GM18951 (cell line): ENCODE data around the gene TMEM120B.

Source experiments
- POLR2A ChIP-seq: IDR thresholded peaks from 4 replicates; pipeline ENCODE4 v1.6.1; 2011; ENCODE audit warnings: mild to moderate bottlenecking; ENCODE audit not compliant: insufficient read length, insufficient read depth; ENCODE audit errors: extremely low read depth
- in situ Hi-C: fragments of 300-500 bp; cut with MboI; formaldehyde crosslinking; loops from one replicate; pipeline ENCODE4 v1.12.0; 2022; ENCODE audit warnings: low sequenced_read_pairs, mixed read lengths, inconsistent platforms; ENCODE audit not compliant: unreplicated experiment

The TMEM120B gene

DNA sequence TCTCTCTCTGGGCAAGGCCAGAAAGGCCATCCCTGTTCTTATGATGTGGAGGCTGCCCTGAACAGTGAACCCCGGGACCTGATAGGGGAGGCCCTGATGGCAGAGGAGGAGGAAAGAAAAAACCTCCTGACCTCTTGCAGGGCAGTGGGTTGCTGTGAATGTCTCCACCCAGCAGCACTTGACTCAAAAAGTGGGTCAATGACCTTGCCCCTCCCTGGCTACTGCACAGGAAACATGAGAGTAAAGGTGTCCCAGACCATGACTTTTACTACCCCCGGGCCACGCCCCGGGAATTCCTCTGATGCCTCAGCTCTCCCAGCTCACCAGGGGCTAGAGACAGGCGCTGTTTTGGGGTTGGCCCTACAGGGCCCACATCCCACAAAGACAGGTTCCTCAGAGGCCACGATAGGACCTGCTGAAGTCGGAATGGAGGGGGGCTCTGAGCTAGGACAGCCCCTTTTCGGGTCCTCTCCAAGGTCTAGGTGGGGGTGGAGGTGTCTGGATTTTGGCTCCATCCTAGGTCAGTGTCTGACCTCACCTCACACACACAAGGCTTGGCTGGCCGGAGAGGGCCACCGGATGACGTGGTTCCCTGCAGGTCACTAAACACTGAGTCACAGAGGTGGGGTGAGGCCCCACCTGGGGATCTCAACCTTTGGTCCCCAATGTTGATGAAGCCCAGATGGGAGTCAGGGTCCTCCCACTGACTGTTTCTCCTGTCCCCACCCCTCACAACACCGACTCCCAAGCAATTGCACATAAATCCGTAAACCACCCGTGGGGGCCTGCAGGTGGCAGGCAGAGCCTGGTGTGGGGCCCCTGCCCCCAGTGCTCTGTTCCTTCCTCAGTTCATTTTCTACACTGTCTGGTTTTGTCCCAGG lies 79.4 kb downstream of the TMEM120B start:
- in situ Hi-C loops: loop anchor here (5.0 kb wide), 1 partner anchor 100 kb away; no protein-coding TSS in a partner anchor
- TF ChIP-seq POLR2A: no peak

DNA sequence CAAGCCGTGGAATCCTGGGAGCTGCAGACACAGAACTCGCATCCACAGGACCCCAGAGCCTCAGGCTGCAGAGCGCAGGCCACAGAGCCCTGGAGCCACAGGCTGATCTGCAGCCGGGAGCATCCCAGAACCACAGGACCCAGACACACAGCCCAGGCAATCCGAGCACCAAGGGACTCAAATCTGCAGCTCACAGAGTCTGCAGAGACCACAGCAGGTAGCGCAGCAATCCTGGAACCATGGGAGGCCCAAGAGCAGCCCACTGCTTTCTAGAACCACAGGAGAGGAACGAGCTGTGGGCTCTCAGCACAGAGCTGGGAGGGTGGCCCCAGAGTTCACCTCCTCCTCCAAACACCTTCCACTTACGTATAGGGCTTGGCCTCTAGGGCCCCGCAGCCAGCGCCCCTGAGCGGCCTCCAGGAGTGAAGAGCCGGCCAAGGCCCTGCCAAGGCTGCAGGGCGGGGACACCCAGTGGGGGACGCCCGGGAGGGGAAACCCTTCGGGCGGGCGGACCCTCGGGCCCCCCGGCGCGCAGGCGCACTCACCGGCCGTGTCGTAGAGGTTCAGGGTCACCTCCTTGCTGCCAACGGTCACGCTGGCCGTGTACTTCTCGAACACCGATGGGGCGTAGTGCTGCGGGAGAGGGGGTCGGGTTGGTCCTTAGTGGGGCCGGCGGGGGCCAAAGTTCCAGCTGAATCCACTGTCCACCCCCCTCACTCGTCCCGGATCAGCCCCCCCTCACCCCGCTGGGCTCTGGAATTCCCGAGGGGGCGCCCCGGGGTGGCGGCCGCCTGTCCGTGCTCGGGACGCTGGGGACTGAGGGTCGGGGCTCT lies 80.3 kb downstream of the TMEM120B start:
- TF ChIP-seq POLR2A: no peak
- in situ Hi-C loops: loop anchor here (5.0 kb wide), 1 partner anchor 101 kb away; no protein-coding TSS in a partner anchor

DNA sequence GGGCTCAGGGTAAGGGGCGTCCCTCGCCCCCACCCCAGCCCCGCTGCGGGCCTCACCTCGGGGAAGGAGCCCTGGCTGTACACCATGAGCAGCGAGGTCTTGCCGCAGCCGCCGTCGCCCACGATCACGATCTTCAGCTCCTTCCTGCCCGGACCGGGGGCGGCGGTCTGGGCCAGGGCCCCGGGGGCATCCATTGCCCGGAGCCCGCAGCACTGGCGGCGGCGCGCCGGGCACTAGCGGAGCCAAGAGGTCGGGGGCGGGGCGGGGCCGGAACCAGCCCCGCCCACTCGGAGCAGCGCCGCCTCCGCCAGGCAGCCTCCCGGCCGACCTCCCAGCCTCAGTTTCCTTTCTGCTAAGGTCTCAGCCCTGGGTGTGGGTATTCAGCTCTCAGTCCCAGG lies 80.9 kb downstream of the TMEM120B start, which contains the start of gene RHOF:
RHOF (minus strand) TSS at position 249 of the 398 bp plus-strand sequence; CDS start at position 194, 55 bp downstream.
- peak; percentile 70 for TF ChIP-seq POLR2A
- in situ Hi-C loops: loop anchor here (5.0 kb wide), 1 partner anchor 101 kb away; no protein-coding TSS in a partner anchor

DNA sequence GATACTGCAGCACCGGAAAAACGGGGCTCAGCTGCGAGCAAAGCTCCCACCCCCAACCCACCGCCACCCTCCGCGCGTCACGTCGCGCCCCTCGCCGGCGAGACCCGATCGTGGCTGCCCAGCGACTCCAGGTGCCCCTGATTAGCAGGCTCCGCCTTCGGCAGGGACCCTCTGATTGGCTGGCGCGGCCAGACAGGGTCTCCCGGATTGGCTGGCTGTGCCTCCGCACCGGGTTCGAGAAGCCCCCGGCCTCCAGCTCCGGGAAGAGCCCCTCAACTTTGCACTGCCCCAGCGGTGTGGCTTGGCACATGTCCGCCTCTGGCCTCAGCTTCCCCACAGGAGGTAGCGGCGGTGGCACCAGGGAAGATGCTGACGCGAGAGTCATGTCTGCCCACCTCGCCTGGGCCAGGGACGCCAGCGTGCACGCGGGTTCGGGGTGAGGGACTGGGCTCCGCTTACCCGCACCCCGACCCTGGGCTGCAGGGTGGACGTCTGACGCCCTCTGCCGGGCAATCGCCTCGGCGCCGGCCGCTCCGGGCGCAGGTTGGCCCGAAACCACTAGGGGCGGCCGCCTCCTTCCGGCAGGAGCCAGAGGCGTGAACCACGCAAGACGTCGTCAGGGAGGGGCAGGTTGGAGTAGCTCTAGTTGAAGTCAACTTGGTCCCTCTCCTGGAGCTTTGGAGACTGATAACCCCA lies 81.4 kb downstream of the TMEM120B start:
- in situ Hi-C loops: loop anchor here (5.0 kb wide), 1 partner anchor 102 kb away; no protein-coding TSS in a partner anchor
- peak; percentile 51 for TF ChIP-seq POLR2A

DNA sequence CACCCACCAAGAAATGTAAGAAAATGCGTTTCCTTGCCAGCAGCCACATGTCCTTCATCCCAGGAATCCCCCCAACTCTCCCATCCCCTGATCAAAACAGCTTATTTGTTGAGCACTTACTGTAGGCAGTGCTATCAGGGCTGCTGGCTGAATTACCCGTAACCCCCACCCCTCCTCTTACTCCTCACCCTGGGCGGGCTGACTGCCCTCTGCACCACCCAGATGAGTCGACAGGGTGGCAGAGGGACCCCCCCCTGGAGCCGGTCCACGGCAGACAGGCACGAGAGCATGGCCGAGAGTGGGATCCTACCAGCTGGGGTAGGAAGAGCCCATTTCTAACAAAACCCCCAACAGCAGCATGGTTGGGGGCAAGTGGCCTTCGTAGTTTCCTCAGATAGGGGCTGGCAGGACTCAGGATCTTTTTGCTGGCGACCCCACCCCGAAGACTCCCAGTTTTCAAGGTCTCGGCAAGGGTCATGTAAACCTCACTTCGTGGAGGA lies 82.0 kb downstream of the TMEM120B start:
- TF ChIP-seq POLR2A: no peak
- in situ Hi-C loops: loop anchor here (5.0 kb wide), 1 partner anchor 102 kb away; no protein-coding TSS in a partner anchor

DNA sequence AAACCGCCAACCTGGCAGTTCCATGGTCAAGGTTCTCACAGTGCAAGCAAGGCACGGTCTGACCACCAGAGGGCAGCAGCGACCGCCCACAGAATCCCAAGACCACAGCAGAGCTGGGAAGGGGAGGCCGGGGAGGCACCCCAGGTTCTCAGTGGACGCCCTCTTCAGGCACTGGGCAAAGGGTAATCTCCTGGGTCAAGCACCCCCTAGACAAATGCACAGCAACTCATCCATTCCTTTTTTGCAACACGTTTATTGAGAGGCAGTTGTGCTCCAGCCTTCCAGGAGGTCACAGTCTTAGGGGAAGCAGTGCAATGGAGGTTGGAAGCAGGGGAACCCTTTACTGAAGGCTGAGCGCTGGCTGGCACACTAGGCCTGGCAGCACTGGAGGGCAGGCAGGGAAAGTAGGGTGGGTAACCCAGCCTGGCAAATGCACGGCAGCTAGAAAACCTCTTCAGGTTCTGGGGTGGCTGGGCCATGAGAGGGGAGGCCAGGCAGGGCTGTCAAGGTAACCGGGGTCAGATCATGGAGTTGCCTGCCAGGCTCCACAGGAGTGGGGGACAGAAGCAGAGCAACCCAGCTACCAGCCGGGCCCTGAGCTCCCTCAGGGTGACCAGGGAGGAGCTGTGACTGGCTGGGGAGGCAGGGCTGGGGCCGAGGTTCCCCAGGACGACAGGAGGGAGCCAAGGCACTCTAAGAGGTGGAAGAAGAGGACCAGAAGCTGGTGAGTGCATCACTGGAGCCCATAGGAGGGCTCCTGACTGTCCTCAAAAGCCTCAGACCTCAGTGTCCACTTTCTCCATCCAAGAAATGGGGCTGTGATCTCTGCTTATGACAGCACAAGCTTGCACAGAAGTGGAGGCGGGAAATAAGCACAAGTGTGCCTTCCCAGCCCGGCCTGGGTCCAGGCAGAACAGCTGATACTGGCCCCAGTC lies 82.7 kb downstream of the TMEM120B start:
- no peak for TF ChIP-seq POLR2A
- in situ Hi-C loops: no loop called here

DNA sequence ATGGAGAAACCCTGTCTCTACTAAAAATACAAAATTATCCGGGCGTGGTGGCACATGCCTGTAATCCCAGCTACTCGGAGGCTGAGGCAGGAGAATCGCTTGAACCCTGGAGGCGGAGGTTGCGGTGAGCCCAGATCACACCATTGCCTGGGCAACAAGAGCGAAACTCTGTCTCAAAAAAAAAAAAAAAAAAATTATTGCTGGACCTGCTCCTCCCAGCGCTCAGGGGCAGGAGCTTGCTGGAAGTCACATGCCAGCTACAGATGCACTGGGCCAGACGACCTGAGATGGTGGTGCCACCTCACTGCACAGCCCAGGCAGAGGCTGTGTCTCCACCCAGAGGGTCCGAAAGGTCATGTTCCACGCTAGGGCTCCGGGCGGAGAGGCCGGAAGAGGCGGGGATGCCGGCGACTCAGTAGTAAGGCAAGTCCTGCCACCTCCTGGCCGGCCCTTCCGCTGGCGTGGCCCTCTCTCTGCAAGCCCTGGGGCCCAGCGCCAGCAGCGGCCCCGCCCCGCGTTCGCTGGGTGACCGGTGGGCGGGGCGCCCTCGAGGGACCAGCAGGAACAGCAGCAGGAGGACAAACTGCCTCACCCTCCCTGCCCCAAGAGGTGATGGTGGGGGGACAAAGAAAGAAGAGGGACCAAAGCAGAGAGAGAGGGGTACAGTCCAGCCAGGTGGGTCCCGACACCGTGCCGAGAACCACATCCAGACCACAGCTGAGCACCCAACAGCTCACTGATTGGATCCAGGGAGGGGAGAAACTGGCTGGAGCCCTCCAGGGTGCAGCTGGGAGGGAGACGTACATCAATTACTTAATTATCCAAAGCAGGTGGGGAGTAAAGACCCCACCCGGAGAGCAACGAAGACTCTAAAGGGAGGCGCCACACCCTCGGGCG lies 84.6 kb downstream of the TMEM120B start:
- in situ Hi-C loops: no loop called here
- TF ChIP-seq POLR2A: no peak

DNA sequence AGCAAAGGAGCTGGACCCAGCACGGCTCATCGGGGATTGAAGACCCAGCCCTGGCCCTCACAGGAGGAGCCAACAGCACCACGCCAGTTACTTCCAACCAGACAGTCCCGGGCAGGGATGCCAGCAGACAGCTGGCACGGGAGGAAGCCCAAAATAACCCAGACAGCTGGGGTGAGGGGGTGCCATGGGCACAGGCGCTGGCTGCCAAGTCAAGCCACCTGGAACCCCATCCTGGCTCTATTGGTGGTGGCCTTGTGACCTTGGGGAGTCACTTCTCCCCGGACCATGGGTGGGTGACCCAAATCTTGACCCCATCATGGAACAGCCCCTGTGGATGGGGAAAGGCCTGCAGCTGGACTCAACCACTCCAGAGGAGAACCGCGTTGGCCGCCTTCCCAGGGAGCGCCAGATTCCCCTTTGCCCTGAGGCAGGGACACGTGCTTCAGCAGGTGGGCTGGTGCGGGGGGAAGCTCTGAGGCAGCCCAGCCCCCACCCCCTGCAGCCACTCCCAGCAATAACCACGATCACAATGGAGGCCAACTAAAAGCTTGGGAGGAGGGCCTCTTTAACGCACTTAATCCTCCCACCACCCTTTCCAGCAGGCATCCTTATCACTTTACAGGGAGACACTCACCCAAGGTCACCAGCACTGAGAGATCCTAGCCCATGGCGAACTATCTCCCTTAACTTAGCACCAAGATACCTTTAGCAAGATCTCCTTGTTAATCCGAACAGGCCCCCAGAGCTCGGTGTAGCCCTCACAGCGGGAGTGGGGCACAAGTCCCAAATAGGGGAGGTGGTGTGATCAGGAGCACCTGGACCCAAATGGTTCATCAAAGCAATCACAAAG lies 85.6 kb downstream of the TMEM120B start:
- in situ Hi-C loops: no loop called here
- peak; percentile 25 for TF ChIP-seq POLR2A

DNA sequence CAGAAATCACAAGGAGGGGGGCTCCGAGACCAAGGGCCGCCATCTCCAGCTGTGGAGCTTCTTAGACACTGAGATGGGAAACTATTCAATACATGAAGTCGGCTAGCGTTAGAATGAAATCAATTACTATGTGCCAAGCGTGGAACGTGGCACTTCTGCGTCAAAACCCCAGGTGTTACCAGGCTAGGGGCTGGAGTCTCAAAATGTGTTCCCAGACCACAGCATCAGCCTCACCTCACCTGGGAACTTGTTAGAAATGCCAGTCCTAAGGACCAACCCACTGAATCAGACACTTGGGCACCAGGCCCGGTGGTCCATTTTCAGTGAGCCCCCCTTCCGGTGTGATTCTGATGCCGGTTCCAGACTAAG lies 86.2 kb downstream of the TMEM120B start:
- TF ChIP-seq POLR2A: no peak
- in situ Hi-C loops: no loop called here
